GM18867 (cell line): ENCODE measurements around the gene ALPI.
"Not testable (repeated sequence)": the region's sequence is repeated elsewhere in the genome, so short reads cannot be mapped to it uniquely, and the experiment has no call there.

Experiments
- ATAC-seq: cut with Tn5 transposase; IDR thresholded peaks from one replicate; pipeline ENCODE4 v1.9.1; 2021; ENCODE audit warnings: mild to moderate bottlenecking, moderate library complexity; ENCODE audit not compliant: unreplicated experiment

Gene ALPI

GRCh38 chr2:232455426-232456255 is at the start of gene ALPI:
Gene ALPI (plus strand): TSS chr2:232456153. CDS start chr2:232456200, 47 bp downstream.
- no peak for ATAC-seq

GRCh38 chr2:232406556-232407310 is 49.2 kb upstream of the ALPI start, which contains the start of gene ALPG:
Gene ALPG (plus strand): TSS chr2:232406844. CDS start chr2:232406895, 51 bp downstream.
- ATAC-seq: no peak

GRCh38 chr2:232407428-232408150 is 48.4 kb upstream of the ALPI start:
- not testable (repeated sequence) for ATAC-seq

- ATAC-seq: not testable (repeated sequence)
These were observed 47.7 kb upstream of the ALPI start for GRCh38 chr2:232408269-232408668.

- ATAC-seq: not testable (repeated sequence)
These were observed 46.3 kb upstream of the ALPI start for GRCh38 chr2:232409617-232410016.

GRCh38 chr2:232410238-232410900 is 45.6 kb upstream of the ALPI start:
- ATAC-seq: no peak

- no peak for ATAC-seq
These were observed 43.9 kb upstream of the ALPI start for GRCh38 chr2:232411901-232412629.

GRCh38 chr2:232412986-232413385 is 43.0 kb upstream of the ALPI start:
- ATAC-seq: no peak

- ATAC-seq: no peak
These were observed 40.7 kb upstream of the ALPI start for GRCh38 chr2:232415138-232415690.

GRCh38 chr2:232415736-232416520 is 40.0 kb upstream of the ALPI start:
- ATAC-seq: no peak

- ATAC-seq: no peak
These were observed 39.2 kb upstream of the ALPI start for GRCh38 chr2:232416521-232417470.

GRCh38 chr2:232417489-232417888 is 38.5 kb upstream of the ALPI start:
- ATAC-seq: no peak

GRCh38 chr2:232418056-232418455 is 37.9 kb upstream of the ALPI start:
- ATAC-seq: no peak

GRCh38 chr2:232418466-232419244 is 37.3 kb upstream of the ALPI start:
- no peak for ATAC-seq

GRCh38 chr2:232419245-232420072 is 36.5 kb upstream of the ALPI start:
- ATAC-seq: no peak

GRCh38 chr2:232420073-232420454 is 35.9 kb upstream of the ALPI start:
- no peak for ATAC-seq
